ENCODE results near the gene SCAMP1.

GRCh38 chr5:78507531-78507930 is 147.1 kb downstream of the SCAMP1 start:
- TF ChIP-seq CTCF (IDR thresholded peaks at IDR 0.05): no peak
- TF ChIP-seq NR2C2 (CRISPR knock-in tag; IDR thresholded peaks at IDR 0.05): no peak
- TF ChIP-seq SMAD3 (CRISPR knock-in tag; IDR thresholded peaks at IDR 0.05; ENCODE audit: borderline replicate concordance): no peak
- no peak for TF ChIP-seq USF1 (CRISPR knock-in tag; IDR thresholded peaks at IDR 0.05)
- no peak for TF ChIP-seq ZNF263 (CRISPR knock-in tag; IDR thresholded peaks at IDR 0.05; ENCODE audit: low read depth)
- no peak for TF ChIP-seq NR3C1 (CRISPR knock-in tag; conservative IDR thresholded peaks at IDR 0.05; ENCODE audit: low read depth)
- TF ChIP-seq, protein P1, sequence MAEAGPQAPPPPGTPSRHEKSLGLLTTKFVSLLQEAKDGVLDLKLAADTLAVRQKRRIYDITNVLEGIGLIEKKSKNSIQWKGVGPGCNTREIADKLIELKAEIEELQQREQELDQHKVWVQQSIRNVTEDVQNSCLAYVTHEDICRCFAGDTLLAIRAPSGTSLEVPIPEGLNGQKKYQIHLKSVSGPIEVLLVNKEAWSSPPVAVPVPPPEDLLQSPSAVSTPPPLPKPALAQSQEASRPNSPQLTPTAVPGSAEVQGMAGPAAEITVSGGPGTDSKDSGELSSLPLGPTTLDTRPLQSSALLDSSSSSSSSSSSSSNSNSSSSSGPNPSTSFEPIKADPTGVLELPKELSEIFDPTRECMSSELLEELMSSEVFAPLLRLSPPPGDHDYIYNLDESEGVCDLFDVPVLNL (CRISPR knock-in tag; IDR thresholded peaks at IDR 0.05; ENCODE audit: borderline replicate concordance, low read depth): no peak
- TF ChIP-seq, protein P2, sequence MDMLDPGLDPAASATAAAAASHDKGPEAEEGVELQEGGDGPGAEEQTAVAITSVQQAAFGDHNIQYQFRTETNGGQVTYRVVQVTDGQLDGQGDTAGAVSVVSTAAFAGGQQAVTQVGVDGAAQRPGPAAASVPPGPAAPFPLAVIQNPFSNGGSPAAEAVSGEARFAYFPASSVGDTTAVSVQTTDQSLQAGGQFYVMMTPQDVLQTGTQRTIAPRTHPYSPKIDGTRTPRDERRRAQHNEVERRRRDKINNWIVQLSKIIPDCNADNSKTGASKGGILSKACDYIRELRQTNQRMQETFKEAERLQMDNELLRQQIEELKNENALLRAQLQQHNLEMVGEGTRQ (CRISPR knock-in tag; IDR thresholded peaks at IDR 0.05): no peak
- TF ChIP-seq CREB1 (CRISPR knock-in tag; IDR thresholded peaks at IDR 0.05): no peak
- no peak for TF ChIP-seq RORB (CRISPR knock-in tag; IDR thresholded peaks at IDR 0.05)
- TF ChIP-seq ELF4 (CRISPR knock-in tag; IDR thresholded peaks at IDR 0.05; ENCODE audit: low read depth): no peak
- TF ChIP-seq PREB (CRISPR knock-in tag; IDR thresholded peaks at IDR 0.05; ENCODE audit: borderline replicate concordance): no peak
- no peak for TF ChIP-seq SP1 (CRISPR knock-in tag; conservative IDR thresholded peaks at IDR 0.05)

Measured in WTC11 (cell line).